ENCODE measurements around the gene ANGPTL5.

ANGPTL5 gene

DNA sequence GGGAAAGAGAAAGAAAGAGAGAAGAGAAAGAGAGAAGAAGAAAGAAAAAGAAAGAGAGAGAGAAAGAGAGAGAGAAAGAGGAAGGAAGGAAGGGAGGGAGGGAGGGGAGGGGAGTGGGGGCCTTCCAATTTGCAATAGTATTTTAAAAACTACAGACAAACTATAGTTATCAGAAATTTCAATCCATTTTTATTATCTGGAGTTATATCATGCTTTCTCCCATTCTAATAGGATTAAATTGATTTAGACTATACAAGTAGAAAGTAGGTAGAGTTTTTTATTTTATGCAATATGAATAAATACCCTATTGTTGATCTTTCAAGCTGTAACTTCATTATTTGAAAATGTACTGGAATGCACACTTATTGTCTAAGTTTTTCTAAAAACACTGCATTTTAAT is 71.7 kb downstream of the ANGPTL5 start:
- TF ChIP-seq, protein P1, sequence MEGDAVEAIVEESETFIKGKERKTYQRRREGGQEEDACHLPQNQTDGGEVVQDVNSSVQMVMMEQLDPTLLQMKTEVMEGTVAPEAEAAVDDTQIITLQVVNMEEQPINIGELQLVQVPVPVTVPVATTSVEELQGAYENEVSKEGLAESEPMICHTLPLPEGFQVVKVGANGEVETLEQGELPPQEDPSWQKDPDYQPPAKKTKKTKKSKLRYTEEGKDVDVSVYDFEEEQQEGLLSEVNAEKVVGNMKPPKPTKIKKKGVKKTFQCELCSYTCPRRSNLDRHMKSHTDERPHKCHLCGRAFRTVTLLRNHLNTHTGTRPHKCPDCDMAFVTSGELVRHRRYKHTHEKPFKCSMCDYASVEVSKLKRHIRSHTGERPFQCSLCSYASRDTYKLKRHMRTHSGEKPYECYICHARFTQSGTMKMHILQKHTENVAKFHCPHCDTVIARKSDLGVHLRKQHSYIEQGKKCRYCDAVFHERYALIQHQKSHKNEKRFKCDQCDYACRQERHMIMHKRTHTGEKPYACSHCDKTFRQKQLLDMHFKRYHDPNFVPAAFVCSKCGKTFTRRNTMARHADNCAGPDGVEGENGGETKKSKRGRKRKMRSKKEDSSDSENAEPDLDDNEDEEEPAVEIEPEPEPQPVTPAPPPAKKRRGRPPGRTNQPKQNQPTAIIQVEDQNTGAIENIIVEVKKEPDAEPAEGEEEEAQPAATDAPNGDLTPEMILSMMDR (IDR thresholded peaks at IDR 0.05; ENCODE audit: borderline replicate concordance, insufficient read depth, low read depth, low read length): no peak
- H3K4me3 ChIP-seq (ENCODE audit: low read depth, low read length): no peak overlapping the region

DNA sequence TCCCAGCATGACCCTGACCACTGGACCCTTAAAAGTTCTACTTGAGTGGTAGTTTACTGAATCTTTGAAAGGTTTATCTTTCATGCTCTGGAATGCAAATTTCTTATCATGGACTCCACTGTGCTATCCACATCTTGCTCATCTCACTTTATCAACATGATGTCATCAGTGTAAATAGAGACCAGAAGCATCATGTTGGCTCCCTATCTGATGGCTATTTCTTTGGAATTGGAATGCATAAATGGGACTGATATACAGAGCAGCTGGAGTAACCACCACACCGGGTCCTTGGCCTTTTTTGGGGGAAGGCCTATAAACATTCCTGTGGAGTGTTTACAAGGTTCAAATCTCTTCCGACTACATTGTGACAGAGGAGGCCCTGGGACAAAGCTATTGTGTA is 75.6 kb downstream of the ANGPTL5 start:
- no peak overlapping the region for H3K4me3 ChIP-seq (ENCODE audit: low read depth, low read length)
- TF ChIP-seq, protein P1 (IDR thresholded peaks at IDR 0.05; ENCODE audit: borderline replicate concordance, insufficient read depth, low read depth, low read length): no peak
